Lower leg skin (tissue), 3 donors: ENCODE measurements around the gene RASGRP4.

Source experiments
- POLR2A ChIP-seq, 2 donors: fragments of 450-650 bp; IDR thresholded peaks; one replicate each; pipeline ENCODE4 v1.6.1; 2016 to 2017; ENCODE audit warnings: antibody characterized with exemption in 2 of 2, mild to moderate bottlenecking in 1 of 2, moderate library complexity in 1 of 2
- TF ChIP-seq, protein P1 (sequence below), 3 donors: fragments of 450-650 bp; IDR thresholded peaks; one replicate each; pipeline ENCODE4 v1.5.1; 2016; ENCODE audit warnings: antibody characterized with exemption in 3 of 3, mild to moderate bottlenecking in 3 of 3, moderate library complexity in 2 of 3

DNA sequence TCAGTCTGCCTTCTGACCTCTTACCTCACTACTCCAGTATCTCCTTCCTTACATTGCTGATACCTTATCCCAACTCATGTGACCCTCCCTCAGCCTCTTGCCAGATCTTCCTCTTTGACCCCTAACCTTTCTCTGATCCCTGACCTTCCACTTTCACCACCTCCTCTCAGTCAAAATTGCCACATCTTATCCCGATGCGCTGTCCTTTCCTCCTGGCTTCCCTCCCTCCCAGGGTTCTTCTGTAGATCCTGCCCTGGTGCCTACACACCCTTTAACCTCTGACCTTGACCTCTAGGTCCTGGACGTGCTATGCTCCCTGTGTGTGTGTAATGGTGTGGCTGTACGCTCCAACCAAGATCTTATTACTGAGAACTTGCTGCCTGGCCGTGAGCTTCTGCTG, 31.2 kb upstream of the RASGRP4 start:
- TF ChIP-seq, protein P1, sequence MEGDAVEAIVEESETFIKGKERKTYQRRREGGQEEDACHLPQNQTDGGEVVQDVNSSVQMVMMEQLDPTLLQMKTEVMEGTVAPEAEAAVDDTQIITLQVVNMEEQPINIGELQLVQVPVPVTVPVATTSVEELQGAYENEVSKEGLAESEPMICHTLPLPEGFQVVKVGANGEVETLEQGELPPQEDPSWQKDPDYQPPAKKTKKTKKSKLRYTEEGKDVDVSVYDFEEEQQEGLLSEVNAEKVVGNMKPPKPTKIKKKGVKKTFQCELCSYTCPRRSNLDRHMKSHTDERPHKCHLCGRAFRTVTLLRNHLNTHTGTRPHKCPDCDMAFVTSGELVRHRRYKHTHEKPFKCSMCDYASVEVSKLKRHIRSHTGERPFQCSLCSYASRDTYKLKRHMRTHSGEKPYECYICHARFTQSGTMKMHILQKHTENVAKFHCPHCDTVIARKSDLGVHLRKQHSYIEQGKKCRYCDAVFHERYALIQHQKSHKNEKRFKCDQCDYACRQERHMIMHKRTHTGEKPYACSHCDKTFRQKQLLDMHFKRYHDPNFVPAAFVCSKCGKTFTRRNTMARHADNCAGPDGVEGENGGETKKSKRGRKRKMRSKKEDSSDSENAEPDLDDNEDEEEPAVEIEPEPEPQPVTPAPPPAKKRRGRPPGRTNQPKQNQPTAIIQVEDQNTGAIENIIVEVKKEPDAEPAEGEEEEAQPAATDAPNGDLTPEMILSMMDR (IDR thresholded peaks at IDR 0.05): no peak
- no peak for TF ChIP-seq POLR2A (IDR thresholded peaks at IDR 0.05)
